Testis (tissue), 3 donors: Measurements from ENCODE around the gene PIK3CB. TPM values are rescaled to one million over a fixed set of nuclear protein-coding genes. Genes with fewer than 3 reads are reported as not detected.

Experiments used
- DNase-seq: peaks from one replicate; pipeline ENCODE4 v3.0.0-alpha.2; 2019
- H3K27ac ChIP-seq, 2 donors: fragments of 200-600 bp; sonication (generic); one replicate each; pipeline ENCODE4 v1.5.1; 2019
- H3K27me3 ChIP-seq: fragments of 200-600 bp; sonication (generic); one replicate; pipeline ENCODE4 v1.5.1; 2019
- H3K36me3 ChIP-seq: fragments of 200-600 bp; sonication (generic); one replicate; pipeline ENCODE4 v1.5.1; 2017; ENCODE audit warnings: low read depth; ENCODE audit errors: missing control alignments
- H3K4me1 ChIP-seq: fragments of 200-600 bp; sonication (generic); one replicate; pipeline ENCODE4 v1.5.1; 2019
- H3K4me3 ChIP-seq, 2 donors: fragments of 200-600 bp; sonication (generic); one replicate each; pipeline ENCODE4 v1.5.1; 2017 to 2019
- H3K9me3 ChIP-seq: fragments of 200-600 bp; sonication (generic); one replicate; pipeline ENCODE4 v1.5.1; 2017
- CTCF ChIP-seq, 3 experiments: fragments of 450-650 bp in 2 of 3; fragments of 200-600 bp in 1 of 3; sonication (generic) in 1 of 3; IDR thresholded peaks; one replicate each; pipeline ENCODE4 v1.5.1; 2016 to 2019; ENCODE audit warnings: antibody characterized with exemption in 3 of 3, mild to moderate bottlenecking in 2 of 3, moderate library complexity in 1 of 3
- POLR2A ChIP-seq: fragments of 450-650 bp; IDR thresholded peaks from one replicate; pipeline ENCODE4 v1.6.1; 2017; ENCODE audit warnings: antibody characterized with exemption, mild to moderate bottlenecking, moderate library complexity
- WGBS, 2 donors: methylation state at CpG; one replicate each; pipeline ENCODE4 v1.1.5; 2018; 5-methylcytosine and 5-hydroxymethylcytosine counted together
- intact Hi-C: fragments of 100-400 bp; cut with DNase I; formaldehyde crosslinking; loops from one replicate; pipeline ENCODE4 v1.15.1; 2023; ENCODE audit warnings: low total_unique reads
- polyA plus RNA-seq: library from polyadenylated mRNA; stranded (reverse); fragments of 350-450 nt; fragmentation: Illumina TruSeq; extraction: RNeasy Lipid Tissue Mini Kit (QIAGEN cat#74804); gene quantifications from one replicate; pipeline ENCODE4 v1.2.3, GENCODE V29; 2014; ENCODE audit warnings: low read depth, low replicate concordance; ENCODE audit not compliant: insufficient read depth
- total RNA-seq, 2 donors: library from RNA; depleted of rRNA; stranded (reverse); fragments of >200 nt; gene quantifications; one replicate each; pipeline ENCODE4 v1.2.3, GENCODE V29; 2016

The PIK3CB gene
- total and polyA plus RNA-seq, 3 donors from 2014 or later, result 14.3 to 27.7 (median 25.9) TPM

DNA sequence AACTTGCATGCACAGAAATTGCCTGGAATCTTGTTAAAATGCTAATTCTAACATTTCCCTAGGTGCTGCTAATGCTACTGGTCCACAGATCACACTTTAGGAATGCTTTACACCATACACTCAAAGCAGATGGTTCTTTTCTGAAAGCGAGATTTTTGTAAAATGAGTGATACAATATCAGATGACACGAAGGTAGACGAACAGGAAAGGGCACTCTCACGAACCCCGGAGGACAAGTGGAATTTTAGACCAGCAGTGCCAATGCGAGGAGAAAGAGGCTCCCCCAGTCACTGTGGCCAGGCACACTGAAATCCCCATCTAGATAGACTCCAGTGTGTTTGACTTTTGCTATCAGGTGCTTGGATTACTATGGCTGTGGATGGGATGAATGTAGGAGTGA, 205.2 kb downstream of the PIK3CB start:
- H3K36me3 ChIP-seq, result no peaks in the 10 kb centered on the region

DNA sequence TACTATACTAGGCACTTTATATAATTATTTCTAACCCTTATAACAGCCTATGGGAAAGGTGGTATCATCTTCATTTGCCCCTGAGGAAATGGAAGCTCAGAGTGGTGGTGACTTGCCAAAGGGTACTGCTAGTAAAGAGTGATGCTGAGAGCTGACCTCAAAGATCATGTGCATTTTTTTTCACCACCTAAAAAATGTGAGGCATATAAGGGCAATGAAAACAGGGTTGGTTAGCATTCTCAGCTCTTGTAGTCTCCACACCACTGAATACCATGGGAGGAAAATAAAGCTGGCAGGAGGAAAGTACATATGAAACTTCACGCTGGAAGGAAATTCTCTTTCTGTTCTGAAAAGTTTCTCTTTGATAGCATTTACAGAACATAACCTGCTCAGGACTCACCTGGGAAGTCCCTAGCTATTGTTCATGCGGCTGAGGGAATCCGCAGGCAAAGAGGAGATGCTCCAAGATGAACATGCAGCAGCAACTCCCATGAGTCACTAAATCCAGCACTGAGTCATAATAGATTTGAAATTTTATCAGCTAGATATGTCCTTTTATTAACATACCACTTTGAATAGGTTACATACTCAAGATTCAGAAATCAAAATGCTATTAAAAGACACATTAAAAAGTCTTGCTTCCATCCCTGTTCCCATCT, 208.9 kb downstream of the PIK3CB start:
- no peaks in the 10 kb centered on the region for H3K36me3 ChIP-seq
- no peaks in the 10 kb centered on the region for H3K27me3 ChIP-seq
- TF ChIP-seq CTCF (IDR thresholded peaks at IDR 0.05), result no peak
- TF ChIP-seq POLR2A, result no peak
- intact Hi-C loops, result no loop called here
- no peak overlapping the region for H3K4me3 ChIP-seq
- H3K27ac ChIP-seq, result no peak overlapping the region
- H3K9me3 ChIP-seq, result no peaks in the 10 kb centered on the region
- DNase-seq, result no peak
- WGBS, 2 donors, result 91 to 96% methylated on average over 3 of the region's 3 CpGs
- H3K4me1 ChIP-seq, result no peaks in the 10 kb centered on the region

More for the DNA sequence above, 205.2 kb downstream of the PIK3CB start:
- H3K27ac ChIP-seq, result no peak overlapping the region
- H3K4me1 ChIP-seq, result no peaks in the 10 kb centered on the region
- no peaks in the 10 kb centered on the region for H3K27me3 ChIP-seq
- TF ChIP-seq POLR2A (no peak), CTCF (IDR thresholded peaks at IDR 0.05) (no peak)
- 85 to 95% methylated on average over 6 of the region's 6 CpGs for WGBS, 2 donors
- intact Hi-C loops, result no loop called here
- no peaks in the 10 kb centered on the region for H3K9me3 ChIP-seq
- DNase-seq, result no peak
- H3K4me3 ChIP-seq, result no peak overlapping the region

DNA sequence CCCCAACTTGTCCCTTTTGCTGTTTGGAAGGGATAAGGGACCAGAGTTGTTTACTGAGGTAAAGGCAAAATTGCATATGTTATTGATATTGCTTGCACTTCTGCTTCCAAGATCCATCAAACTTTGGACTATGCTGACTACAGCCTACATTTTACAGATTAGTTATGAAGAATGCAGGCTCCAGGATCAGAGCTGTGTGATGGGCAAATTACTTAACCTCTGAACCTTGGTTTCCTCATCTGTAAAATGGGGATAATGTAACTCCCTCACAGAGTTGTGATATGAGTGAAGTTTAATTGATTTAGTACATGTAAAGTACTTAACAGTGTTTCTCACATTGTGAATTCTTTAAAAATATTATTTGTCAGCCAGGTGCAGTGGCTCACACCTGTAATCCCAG, 210.2 kb downstream of the PIK3CB start:
- no peak for DNase-seq
- Histone ChIP-seq H3K27ac (no peak overlapping the region), H3K4me1 (no peaks in the 10 kb centered on the region), H3K36me3 (no peaks in the 10 kb centered on the region), H3K9me3 (no peaks in the 10 kb centered on the region), H3K27me3 (no peaks in the 10 kb centered on the region), H3K4me3 (no peak overlapping the region)
- TF ChIP-seq POLR2A, result no peak
- no peak for TF ChIP-seq CTCF (IDR thresholded peaks at IDR 0.05)
- intact Hi-C loops, result no loop called here

DNA sequence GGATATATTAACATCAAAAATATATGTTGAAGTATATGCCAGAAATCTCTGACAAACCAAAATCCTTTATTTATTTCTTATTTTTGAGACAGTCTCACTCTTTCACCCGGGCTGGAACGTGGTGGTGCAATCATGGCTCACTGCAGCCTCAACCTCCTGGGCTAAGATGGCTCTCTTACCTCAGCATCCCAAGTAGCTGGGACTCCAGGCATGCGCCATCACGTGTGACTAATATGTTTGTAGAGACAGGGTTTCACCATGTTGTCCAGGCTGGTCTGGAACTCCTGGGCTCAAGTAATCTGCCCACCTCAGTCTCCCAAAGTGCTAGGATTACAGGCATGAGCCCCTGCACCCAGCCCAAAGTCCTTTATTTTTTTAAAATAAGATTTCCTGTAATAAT, 214.3 kb downstream of the PIK3CB start:
- no peak overlapping the region for H3K4me3 ChIP-seq
- H3K4me1 ChIP-seq, result no peaks in the 10 kb centered on the region
- no peaks in the 10 kb centered on the region for H3K36me3 ChIP-seq
- intact Hi-C loops, result no loop called here
- H3K9me3 ChIP-seq, result no peaks in the 10 kb centered on the region
- H3K27me3 ChIP-seq, result no peaks in the 10 kb centered on the region
- no peak overlapping the region for H3K27ac ChIP-seq
- no peak for DNase-seq
- TF ChIP-seq CTCF (IDR thresholded peaks at IDR 0.05) (no peak), POLR2A (no peak)
- 94 to 95% methylated on average over 4 of the region's 4 CpGs for WGBS, 2 donors

DNA sequence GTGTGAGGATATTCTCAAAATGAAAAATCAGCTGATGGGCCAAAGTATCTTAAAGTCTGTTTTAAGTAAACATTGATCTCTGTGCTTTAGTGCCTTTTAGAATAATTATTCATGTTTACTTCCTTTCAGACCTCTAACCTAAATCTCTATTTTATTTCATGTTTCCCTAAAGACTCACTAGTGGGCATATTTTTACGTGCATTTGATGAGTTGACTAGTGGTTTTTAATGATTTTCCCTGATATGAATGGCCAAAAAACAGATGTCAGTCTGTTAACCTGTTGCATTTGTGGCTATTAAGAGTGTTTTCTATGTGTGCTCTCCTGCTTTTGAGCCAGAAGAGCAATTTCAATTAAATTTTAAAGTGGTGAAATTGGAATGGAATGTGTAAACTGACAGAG, 219.3 kb downstream of the PIK3CB start:
- no peaks in the 10 kb centered on the region for H3K27me3 ChIP-seq
- TF ChIP-seq POLR2A (no peak), CTCF (IDR thresholded peaks at IDR 0.05) (no peak)
- no peaks in the 10 kb centered on the region for H3K36me3 ChIP-seq
- DNase-seq, result no peak
- no peak overlapping the region for H3K4me3 ChIP-seq
- H3K4me1 ChIP-seq, result no peaks in the 10 kb centered on the region
- WGBS, 2 donors, result 88 to 90% methylated on average over 1 of the region's 1 CpG
- H3K9me3 ChIP-seq, result no peaks in the 10 kb centered on the region
- H3K27ac ChIP-seq, result no peak overlapping the region
- intact Hi-C loops, result no loop called here
